WTC11 (cell line): ENCODE data around the gene PODN. TPM values are rescaled to one million over a fixed set of nuclear protein-coding genes. Genes with fewer than 3 reads are reported as not detected.

Source experiments
- ATAC-seq: fragments of 200-7000 bp; cut with Tn5 transposase; 2 replicates; pipeline ENCODE4 v1.10.0; 2021; ENCODE audit warnings: mild to moderate bottlenecking, moderate library complexity
- CTCF ChIA-PET: fragments of 300-600 bp; sonication (Branson Sonifier 250); formaldehyde crosslinking; loops from one replicate; lab custom pipeline; 2021; ENCODE audit warnings: antibody characterized with exemption; lab: Charles Lee
- POLR2A ChIA-PET: fragments of 350-600 bp; sonication (Branson Sonifier 250); formaldehyde crosslinking; loops from one replicate; lab custom pipeline; 2021; ENCODE audit warnings: antibody characterized with exemption; lab: Charles Lee
- DNase-seq: peaks from one replicate; pipeline ENCODE4 v3.0.0; 2021; ENCODE audit warnings: low spot score
- H3K27ac Mint-ChIP-seq: 2 replicates; pipeline ENCODE4 v1.8.0; 2021; ENCODE audit warnings: mixed read lengths
- H3K27me3 Mint-ChIP-seq: 2 replicates; pipeline ENCODE4 v1.8.0; 2021; ENCODE audit warnings: low read depth, mild to moderate bottlenecking, moderate library complexity, mixed read lengths
- H3K36me3 Mint-ChIP-seq: 2 replicates; pipeline ENCODE4 v1.8.0; 2021; ENCODE audit warnings: mixed read lengths
- H3K4me1 Mint-ChIP-seq: 2 replicates; pipeline ENCODE4 v1.8.0; 2022; ENCODE audit warnings: mixed read lengths
- H3K4me3 Mint-ChIP-seq: 2 replicates; pipeline ENCODE4 v1.8.0; 2021; ENCODE audit warnings: mild to moderate bottlenecking, moderate library complexity, mixed read lengths
- H3K9me3 Mint-ChIP-seq: 2 replicates; pipeline ENCODE4 v1.8.0; 2021; ENCODE audit warnings: mixed read lengths
- JUN ChIP-seq: sonication (generic); formaldehyde crosslinking; IDR thresholded peaks from 2 replicates; pipeline ENCODE4 v1.8.0; 2023; ENCODE audit warnings: mild to moderate bottlenecking, missing genetic modification reagents
- KAT7 ChIP-seq: sonication (generic); formaldehyde crosslinking; IDR thresholded peaks from 2 replicates; pipeline ENCODE4 v1.8.1; 2023; ENCODE audit warnings: missing genetic modification reagents, mild to moderate bottlenecking, borderline replicate concordance
- OVOL2 ChIP-seq: fragments of 250-450 bp; sonication (Bioruptor Pico); IDR thresholded peaks from 2 replicates; pipeline ENCODE4 v1.9.0; 2021; ENCODE audit warnings: mild to moderate bottlenecking, borderline replicate concordance
- RORB ChIP-seq: fragments of 250-450 bp; sonication (Bioruptor Pico); IDR thresholded peaks from 2 replicates; pipeline ENCODE4 v1.9.0; 2021; ENCODE audit warnings: mild to moderate bottlenecking
- SOX15 ChIP-seq: fragments of 250-450 bp; sonication (Bioruptor Pico); IDR thresholded peaks from 2 replicates; pipeline ENCODE4 v1.9.0; 2021; ENCODE audit warnings: mild to moderate bottlenecking
- TCF7 ChIP-seq: sonication (generic); formaldehyde crosslinking; IDR thresholded peaks from 2 replicates; pipeline ENCODE4 v1.8.0; 2022; ENCODE audit warnings: mild to moderate bottlenecking, low read depth, missing genetic modification reagents, moderate library complexity
- TEAD4 ChIP-seq: sonication (generic); formaldehyde crosslinking; IDR thresholded peaks from 2 replicates; pipeline ENCODE4 v1.8.0; 2022; ENCODE audit warnings: mild to moderate bottlenecking, missing genetic modification reagents
- TP53 ChIP-seq: sonication (generic); formaldehyde crosslinking; IDR thresholded peaks from 2 replicates; pipeline ENCODE4 v1.8.1; 2023; ENCODE audit warnings: mild to moderate bottlenecking, missing genetic modification reagents
- ZNF121 ChIP-seq: sonication (generic); formaldehyde crosslinking; IDR thresholded peaks from 2 replicates; pipeline ENCODE4 v1.8.0; 2023; ENCODE audit warnings: missing genetic modification reagents
- ZNF138 ChIP-seq: sonication (generic); formaldehyde crosslinking; conservative IDR thresholded peaks from 2 replicates; pipeline ENCODE4 v1.8.1; 2022; ENCODE audit warnings: mild to moderate bottlenecking, moderate library complexity, missing genetic modification reagents
- total RNA-seq: library from RNA; stranded (reverse); gene quantifications from 3 replicates; pipeline ENCODE4 v1.2.3, GENCODE V29; 2021
- TF ChIP-seq, protein P1 (sequence below): fragments of 250-450 bp; sonication (Bioruptor Pico); IDR thresholded peaks from 2 replicates; pipeline ENCODE4 v2.1.2; 2022; ENCODE audit warnings: mild to moderate bottlenecking, moderate library complexity
- TF ChIP-seq, protein P2 (sequence below): sonication (generic); formaldehyde crosslinking; IDR thresholded peaks from 2 replicates; pipeline ENCODE4 v1.8.1; 2022; ENCODE audit warnings: missing genetic modification reagents, borderline replicate concordance
- TF ChIP-seq, protein P3 (sequence below): sonication (generic); formaldehyde crosslinking; conservative IDR thresholded peaks from 2 replicates; pipeline ENCODE4 v1.8.1; 2023; ENCODE audit warnings: mild to moderate bottlenecking, low read depth, missing genetic modification reagents, moderate library complexity
- TF ChIP-seq, protein P4 (sequence below): fragments of 250-450 bp; sonication (Bioruptor Pico); IDR thresholded peaks from 2 replicates; pipeline ENCODE4 v1.9.0; 2021; ENCODE audit warnings: moderate library complexity, mild to moderate bottlenecking, inconsistent platforms, borderline replicate concordance
- TF ChIP-seq, protein P5 (sequence below): sonication (generic); formaldehyde crosslinking; IDR thresholded peaks from 2 replicates; pipeline ENCODE4 v1.8.0; 2022; ENCODE audit warnings: mild to moderate bottlenecking, missing genetic modification reagents
- TF ChIP-seq, protein P6 (sequence below): sonication (generic); formaldehyde crosslinking; IDR thresholded peaks from 2 replicates; pipeline ENCODE4 v1.8.1; 2023; ENCODE audit warnings: mild to moderate bottlenecking, missing genetic modification reagents, moderate library complexity

PODN gene
- total RNA-seq, 1 experiment from 2014 or later = 0.48 TPM

DNA sequence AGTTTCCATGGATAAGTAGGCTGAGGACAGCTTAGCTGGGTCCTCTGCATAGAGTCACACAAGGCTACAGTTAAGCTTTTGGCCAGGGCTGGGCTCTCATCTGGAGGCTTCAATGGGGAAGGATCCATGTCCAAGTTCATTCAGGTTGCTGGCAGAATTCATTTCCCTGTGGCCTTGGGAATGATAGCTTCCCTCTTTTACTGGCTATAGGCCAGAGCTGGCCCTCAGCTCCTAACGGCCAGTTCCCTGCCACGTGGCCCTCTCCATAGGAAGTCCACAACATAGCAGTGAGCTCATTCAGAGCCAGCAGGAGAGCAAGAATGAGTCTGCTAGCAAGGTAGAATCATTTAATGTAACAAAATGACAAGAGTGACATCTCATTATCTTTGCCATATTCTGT, 15.1 kb upstream of the PODN start:
- Mint-ChIP-seq H3K4me1 (peaks cover 51% of the 10 kb centered on the region), H3K27me3 (no peaks in the 10 kb centered on the region), H3K4me3 (no peak overlapping the region), H3K9me3 (no peaks in the 10 kb centered on the region), H3K36me3 (peaks cover 3% of the 10 kb centered on the region; the same call in 1 of the 2 replicates), H3K27ac (no peak overlapping the region)
- ChIA-PET POLR2A (interaction anchor here (0.7 kb wide), 1 partner anchor 226 kb away, joined by 3 read pairs; no protein-coding TSS in a partner anchor), CTCF (interaction anchor here (1.3 to 1.7 kb wide), 2 partner anchors 19 to 143 kb away, joined by 3 to 4 read pairs; no protein-coding TSS in a partner anchor)
- DNase-seq (no peak), ATAC-seq (no peak)
- TF ChIP-seq, protein P1, sequence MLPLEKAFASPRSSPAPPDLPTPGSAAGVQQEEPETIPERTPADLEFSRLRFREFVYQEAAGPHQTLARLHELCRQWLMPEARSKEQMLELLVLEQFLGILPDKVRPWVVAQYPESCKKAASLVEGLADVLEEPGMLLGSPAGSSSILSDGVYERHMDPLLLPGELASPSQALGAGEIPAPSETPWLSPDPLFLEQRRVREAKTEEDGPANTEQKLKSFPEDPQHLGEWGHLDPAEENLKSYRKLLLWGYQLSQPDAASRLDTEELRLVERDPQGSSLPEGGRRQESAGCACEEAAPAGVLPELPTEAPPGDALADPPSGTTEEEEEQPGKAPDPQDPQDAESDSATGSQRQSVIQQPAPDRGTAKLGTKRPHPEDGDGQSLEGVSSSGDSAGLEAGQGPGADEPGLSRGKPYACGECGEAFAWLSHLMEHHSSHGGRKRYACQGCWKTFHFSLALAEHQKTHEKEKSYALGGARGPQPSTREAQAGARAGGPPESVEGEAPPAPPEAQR (CRISPR knock-in tag) = no peak
- no peak for TF ChIP-seq TEAD4 (CRISPR knock-in tag)
- TF ChIP-seq, protein P2, sequence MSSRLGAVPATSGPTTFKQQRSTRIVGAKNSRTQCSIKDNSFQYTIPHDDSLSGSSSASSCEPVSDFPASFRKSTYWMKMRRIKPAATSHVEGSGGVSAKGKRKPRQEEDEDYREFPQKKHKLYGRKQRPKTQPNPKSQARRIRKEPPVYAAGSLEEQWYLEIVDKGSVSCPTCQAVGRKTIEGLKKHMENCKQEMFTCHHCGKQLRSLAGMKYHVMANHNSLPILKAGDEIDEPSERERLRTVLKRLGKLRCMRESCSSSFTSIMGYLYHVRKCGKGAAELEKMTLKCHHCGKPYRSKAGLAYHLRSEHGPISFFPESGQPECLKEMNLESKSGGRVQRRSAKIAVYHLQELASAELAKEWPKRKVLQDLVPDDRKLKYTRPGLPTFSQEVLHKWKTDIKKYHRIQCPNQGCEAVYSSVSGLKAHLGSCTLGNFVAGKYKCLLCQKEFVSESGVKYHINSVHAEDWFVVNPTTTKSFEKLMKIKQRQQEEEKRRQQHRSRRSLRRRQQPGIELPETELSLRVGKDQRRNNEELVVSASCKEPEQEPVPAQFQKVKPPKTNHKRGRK (CRISPR knock-in tag) = no peak
- no peak for TF ChIP-seq SOX15 (CRISPR knock-in tag)
- TF ChIP-seq ZNF121 = no peak
- TF ChIP-seq TCF7 = no peak
- TF ChIP-seq KAT7 (CRISPR knock-in tag) = no peak
- TF ChIP-seq OVOL2 (CRISPR knock-in tag) = no peak
- TF ChIP-seq, protein P3, sequence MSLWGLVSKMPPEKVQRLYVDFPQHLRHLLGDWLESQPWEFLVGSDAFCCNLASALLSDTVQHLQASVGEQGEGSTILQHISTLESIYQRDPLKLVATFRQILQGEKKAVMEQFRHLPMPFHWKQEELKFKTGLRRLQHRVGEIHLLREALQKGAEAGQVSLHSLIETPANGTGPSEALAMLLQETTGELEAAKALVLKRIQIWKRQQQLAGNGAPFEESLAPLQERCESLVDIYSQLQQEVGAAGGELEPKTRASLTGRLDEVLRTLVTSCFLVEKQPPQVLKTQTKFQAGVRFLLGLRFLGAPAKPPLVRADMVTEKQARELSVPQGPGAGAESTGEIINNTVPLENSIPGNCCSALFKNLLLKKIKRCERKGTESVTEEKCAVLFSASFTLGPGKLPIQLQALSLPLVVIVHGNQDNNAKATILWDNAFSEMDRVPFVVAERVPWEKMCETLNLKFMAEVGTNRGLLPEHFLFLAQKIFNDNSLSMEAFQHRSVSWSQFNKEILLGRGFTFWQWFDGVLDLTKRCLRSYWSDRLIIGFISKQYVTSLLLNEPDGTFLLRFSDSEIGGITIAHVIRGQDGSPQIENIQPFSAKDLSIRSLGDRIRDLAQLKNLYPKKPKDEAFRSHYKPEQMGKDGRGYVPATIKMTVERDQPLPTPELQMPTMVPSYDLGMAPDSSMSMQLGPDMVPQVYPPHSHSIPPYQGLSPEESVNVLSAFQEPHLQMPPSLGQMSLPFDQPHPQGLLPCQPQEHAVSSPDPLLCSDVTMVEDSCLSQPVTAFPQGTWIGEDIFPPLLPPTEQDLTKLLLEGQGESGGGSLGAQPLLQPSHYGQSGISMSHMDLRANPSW = no peak
- TF ChIP-seq TP53 (CRISPR knock-in tag) = no peak
- no peak for TF ChIP-seq JUN (CRISPR knock-in tag)
- TF ChIP-seq ZNF138 (CRISPR knock-in tag) = no peak
- TF ChIP-seq, protein P4, sequence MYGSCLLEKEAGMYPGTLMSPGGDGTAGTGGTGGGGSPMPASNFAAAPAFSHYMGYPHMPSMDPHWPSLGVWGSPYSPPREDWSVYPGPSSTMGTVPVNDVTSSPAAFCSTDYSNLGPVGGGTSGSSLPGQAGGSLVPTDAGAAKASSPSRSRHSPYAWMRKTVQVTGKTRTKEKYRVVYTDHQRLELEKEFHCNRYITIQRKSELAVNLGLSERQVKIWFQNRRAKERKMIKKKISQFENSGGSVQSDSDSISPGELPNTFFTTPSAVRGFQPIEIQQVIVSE (CRISPR knock-in tag) = no peak
- TF ChIP-seq RORB (CRISPR knock-in tag) = no peak
- TF ChIP-seq, protein P5, sequence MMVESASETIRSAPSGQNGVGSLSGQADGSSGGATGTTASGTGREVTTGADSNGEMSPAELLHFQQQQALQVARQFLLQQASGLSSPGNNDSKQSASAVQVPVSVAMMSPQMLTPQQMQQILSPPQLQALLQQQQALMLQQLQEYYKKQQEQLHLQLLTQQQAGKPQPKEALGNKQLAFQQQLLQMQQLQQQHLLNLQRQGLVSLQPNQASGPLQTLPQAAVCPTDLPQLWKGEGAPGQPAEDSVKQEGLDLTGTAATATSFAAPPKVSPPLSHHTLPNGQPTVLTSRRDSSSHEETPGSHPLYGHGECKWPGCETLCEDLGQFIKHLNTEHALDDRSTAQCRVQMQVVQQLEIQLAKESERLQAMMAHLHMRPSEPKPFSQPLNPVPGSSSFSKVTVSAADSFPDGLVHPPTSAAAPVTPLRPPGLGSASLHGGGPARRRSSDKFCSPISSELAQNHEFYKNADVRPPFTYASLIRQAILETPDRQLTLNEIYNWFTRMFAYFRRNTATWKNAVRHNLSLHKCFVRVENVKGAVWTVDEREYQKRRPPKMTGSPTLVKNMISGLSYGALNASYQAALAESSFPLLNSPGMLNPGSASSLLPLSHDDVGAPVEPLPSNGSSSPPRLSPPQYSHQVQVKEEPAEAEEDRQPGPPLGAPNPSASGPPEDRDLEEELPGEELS = no peak
- TF ChIP-seq, protein P6, sequence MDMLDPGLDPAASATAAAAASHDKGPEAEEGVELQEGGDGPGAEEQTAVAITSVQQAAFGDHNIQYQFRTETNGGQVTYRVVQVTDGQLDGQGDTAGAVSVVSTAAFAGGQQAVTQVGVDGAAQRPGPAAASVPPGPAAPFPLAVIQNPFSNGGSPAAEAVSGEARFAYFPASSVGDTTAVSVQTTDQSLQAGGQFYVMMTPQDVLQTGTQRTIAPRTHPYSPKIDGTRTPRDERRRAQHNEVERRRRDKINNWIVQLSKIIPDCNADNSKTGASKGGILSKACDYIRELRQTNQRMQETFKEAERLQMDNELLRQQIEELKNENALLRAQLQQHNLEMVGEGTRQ (CRISPR knock-in tag) = no peak
